Ishikawa (cell line): ENCODE measurements around the gene PRICKLE2.

ENCODE experiments used
- EGR1 ChIP-seq: IDR thresholded peaks from 2 replicates; pipeline ENCODE4 v1.6.1; 2012
- EP300 ChIP-seq: IDR thresholded peaks from 2 replicates; pipeline ENCODE4 v1.6.1; 2012; ENCODE audit warnings: borderline replicate concordance
- FOXM1 ChIP-seq: IDR thresholded peaks from 2 replicates; pipeline ENCODE4 v1.6.1; 2012; ENCODE audit warnings: low read depth, borderline replicate concordance
- MAX ChIP-seq: IDR thresholded peaks from 2 replicates; pipeline ENCODE4 v1.6.1; 2012
- NFIC ChIP-seq: IDR thresholded peaks from 2 replicates; pipeline ENCODE4 v1.6.1; 2012
- RAD21 ChIP-seq: IDR thresholded peaks from 2 replicates; pipeline ENCODE4 v1.6.1; 2012; ENCODE audit warnings: low read depth
- REST ChIP-seq: IDR thresholded peaks from 2 replicates; pipeline ENCODE4 v1.6.1; 2012; ENCODE audit warnings: low read depth, mild to moderate bottlenecking
- TEAD4 ChIP-seq: IDR thresholded peaks from 2 replicates; pipeline ENCODE4 v1.6.1; 2012

GRCh38 chr3:64053581-64053980 lies 171.7 kb downstream of the PRICKLE2 start:
- no peak for TF ChIP-seq EP300
- TF ChIP-seq NFIC = no peak
- TF ChIP-seq RAD21 = no peak
- no peak for TF ChIP-seq FOXM1
- TF ChIP-seq TEAD4 = no peak
- TF ChIP-seq REST = no peak
- TF ChIP-seq MAX = no peak
- TF ChIP-seq EGR1 = no peak
